A549 (cell line): ENCODE results near the gene SLC13A4. TPM values are rescaled to one million over a fixed set of nuclear protein-coding genes. Genes with fewer than 3 reads are reported as not detected.

Source experiments
- ATAC-seq, 2 experiments: fragments of 200-7000 bp in 1 of 2; fragments of >200 bp in 1 of 2; cut with Nextera tagmentation in 1 of 2; cut with Tn5 transposase in 1 of 2; 3 replicates each; pipeline versions ENCODE4 v1.8.0 to v1.9.1; 2018 to 2020; ENCODE audit warnings: mild to moderate bottlenecking in 1 of 2, moderate library complexity in 1 of 2
- CTCF ChIA-PET: fragments of 300-600 bp; sonication (Branson Sonifier 250); formaldehyde crosslinking; extraction: SDS; loops from one replicate; lab custom pipeline; 2021; ENCODE audit warnings: antibody characterized with exemption, inconsistent platforms; lab: Yijun Ruan, JAX
- POLR2A ChIA-PET: fragments of 350-600 bp; formaldehyde crosslinking; extraction: SDS; loops from one replicate; lab custom pipeline; 2021; ENCODE audit warnings: antibody characterized with exemption, inconsistent platforms; lab: Yijun Ruan, JAX
- DNase-seq, 2 experiments: peaks; one replicate each; pipeline versions ENCODE4 v3.0.0 to v3.0.0-alpha.2; 2011 to 2016; ENCODE audit warnings: low read depth in 1 of 2, low spot score in 1 of 2
- FAIRE-seq: peaks from 2 replicates; lab custom pipeline; 2011; peaks lifted over from hg19 to GRCh38; lab: Jason Lieb, UNC
- H3K27ac ChIP-seq, 2 experiments: fragments of >200 bp; sonication (Bioruptor Twin); formaldehyde crosslinking; 3 replicates each; pipeline ENCODE4 v1.5.1; 2016 to 2017
- H3K4me1 ChIP-seq: fragments of >200 bp; sonication (Bioruptor Twin); formaldehyde crosslinking; 3 replicates; pipeline ENCODE4 v1.6.1; 2016
- H3K4me2 ChIP-seq: fragments of >200 bp; sonication (Bioruptor Twin); formaldehyde crosslinking; 3 replicates; pipeline ENCODE4 v1.6.1; 2016
- H3K4me3 ChIP-seq: fragments of >200 bp; sonication (Bioruptor Twin); formaldehyde crosslinking; 3 replicates; pipeline ENCODE4 v1.5.1; 2016
- H3K9me3 ChIP-seq: fragments of >200 bp; sonication (Bioruptor Twin); formaldehyde crosslinking; 3 replicates; pipeline ENCODE4 v1.6.1; 2016
- BCL3 ChIP-seq: fragments of >200 bp; sonication (Bioruptor Twin); formaldehyde crosslinking; IDR thresholded peaks from 3 replicates; pipeline ENCODE4 v1.6.1; 2016
- BHLHE40 ChIP-seq: IDR thresholded peaks from 2 replicates; pipeline ENCODE4 v1.6.1; 2012; ENCODE audit warnings: low read depth, low read length, inconsistent platforms
- CHD2 ChIP-seq: fragments of 150-350 bp; IDR thresholded peaks from 2 replicates; pipeline ENCODE4 v1.6.1; 2014; ENCODE audit warnings: low read length; ENCODE audit not compliant: partially characterized antibody
- CHD4 ChIP-seq: fragments of 200-600 bp; sonication (generic); IDR thresholded peaks from 2 replicates; pipeline ENCODE4 v1.6.1; 2016; ENCODE audit warnings: antibody characterized with exemption, mild to moderate bottlenecking, borderline replicate concordance
- E2F6 ChIP-seq: IDR thresholded peaks from 2 replicates; pipeline ENCODE4 v1.6.1; 2012; ENCODE audit warnings: low read depth, borderline replicate concordance
- ELK1 ChIP-seq: fragments of 150-350 bp; IDR thresholded peaks from 2 replicates; pipeline ENCODE4 v1.6.1; 2014; ENCODE audit warnings: low read depth, mild to moderate bottlenecking, low read length
- HDAC2 ChIP-seq: fragments of 200-600 bp; sonication (generic); IDR thresholded peaks from 2 replicates; pipeline ENCODE4 v1.6.1; 2016
- HOXB5 ChIP-seq: fragments of 250-450 bp; sonication (Bioruptor Pico); IDR thresholded peaks from 2 replicates; pipeline ENCODE4 v1.5.0; 2020; ENCODE audit warnings: mild to moderate bottlenecking, moderate library complexity
- JUN ChIP-seq, 2 experiments: fragments of >200 bp; sonication (Bioruptor Twin); formaldehyde crosslinking; IDR thresholded peaks; 2 replicates in 1 of 2; 3 replicates in 1 of 2; pipeline ENCODE4 v1.6.1; 2016 to 2017
- JUNB ChIP-seq: fragments of >200 bp; sonication (Bioruptor Twin); formaldehyde crosslinking; IDR thresholded peaks from 2 replicates; pipeline ENCODE4 v1.6.1; 2016
- KDM1A ChIP-seq: fragments of 200-600 bp; sonication (generic); IDR thresholded peaks from 2 replicates; pipeline ENCODE4 v1.6.1; 2016; ENCODE audit warnings: low read depth, mild to moderate bottlenecking
- MAX ChIP-seq: IDR thresholded peaks from 2 replicates; pipeline ENCODE4 v1.6.1; 2012
- MYC ChIP-seq: IDR thresholded peaks from 2 replicates; pipeline ENCODE4 v1.6.1; 2012; ENCODE audit warnings: mild to moderate bottlenecking, inconsistent platforms, low read length, improper control_type of control experiment, borderline replicate concordance
- NPAS2 ChIP-seq: fragments of 250-450 bp; sonication (Bioruptor Pico); IDR thresholded peaks from 2 replicates; pipeline ENCODE4 v1.8.0; 2022; ENCODE audit warnings: mild to moderate bottlenecking, moderate library complexity, borderline replicate concordance
- POLR2A ChIP-seq: IDR thresholded peaks from 2 replicates; pipeline ENCODE4 v1.6.1; 2012; ENCODE audit warnings: mild to moderate bottlenecking, low read length
- RFX5 ChIP-seq: fragments of 450-650 bp; IDR thresholded peaks from 2 replicates; pipeline ENCODE4 v1.7.1; 2014; ENCODE audit warnings: antibody characterized with exemption, mild to moderate bottlenecking, moderate library complexity
- SMC3 ChIP-seq: fragments of >200 bp; sonication (Bioruptor Twin); formaldehyde crosslinking; IDR thresholded peaks from 3 replicates; pipeline ENCODE4 v1.6.1; 2018; ENCODE audit warnings: inconsistent platforms
- ZSCAN20 ChIP-seq: fragments of 250-450 bp; sonication (Bioruptor Pico); IDR thresholded peaks from 2 replicates; pipeline ENCODE4 v1.8.0; 2022; ENCODE audit warnings: mild to moderate bottlenecking, moderate library complexity
- WGBS: methylation state at CpG from one replicate; pipeline ENCODE4 v1.1.6; 2017; ENCODE audit errors: missing lambda C conversion rate; 5-methylcytosine and 5-hydroxymethylcytosine counted together
- polyA plus RNA-seq, 4 experiments: library from polyadenylated mRNA; depleted of rRNA in 3 of 4; stranded (reverse); fragments of >200 nt; fragmentation: RNase III in 1 of 4; extraction: RNeasy Plus Mini Kit Qiagen cat#74134 plus additional on column Dnase treatment in 1 of 4; gene quantifications; 2 replicates in 3 of 4; 3 replicates in 1 of 4; pipeline ENCODE4 v1.2.3, GENCODE V29; 2011 to 2017
- TF ChIP-seq, protein P1 (sequence below): fragments of 450-650 bp; IDR thresholded peaks from 2 replicates; pipeline ENCODE4 v1.6.1; 2014; ENCODE audit warnings: antibody characterized with exemption

Gene SLC13A4
- polyA plus RNA-seq, 2 of the 4 experiments (the other 2 are of a cell fraction) = not detected

DNA sequence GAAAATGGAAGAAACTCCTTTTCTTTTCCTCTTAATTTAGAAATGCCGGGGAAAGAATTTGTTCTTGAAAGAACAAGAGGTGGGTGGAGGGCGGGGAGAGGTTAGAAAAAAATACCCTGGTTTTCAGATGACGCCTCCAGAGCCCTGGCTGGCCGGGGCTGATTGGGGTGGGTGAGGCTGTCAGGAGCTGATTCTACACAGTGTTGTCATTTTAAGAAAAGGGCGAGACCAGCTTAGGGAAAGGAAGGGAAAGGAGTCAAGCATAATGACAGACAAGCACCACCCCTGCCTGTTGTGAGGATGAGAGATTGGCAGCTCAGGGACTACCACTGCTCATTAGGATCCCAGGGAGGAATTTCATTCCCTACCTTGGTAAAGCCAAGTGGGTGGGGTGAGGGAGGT, 30.5 kb upstream of the SLC13A4 start:
- no peak overlapping the region for H3K4me2 ChIP-seq
- WGBS = 34% methylated on average over 5 of the region's 5 CpGs

GRCh38 chr7:135757719-135758411, 29.9 kb upstream of the SLC13A4 start:
- CTCF ChIA-PET = interaction anchor here (1.2 kb wide), 1 partner anchor 43 kb away, joined by 3 read pairs; no protein-coding TSS in a partner anchor
- Histone ChIP-seq H3K4me2 (no peak overlapping the region), H3K4me3 (no peak overlapping the region), H3K4me1 (no peaks in the 10 kb centered on the region), H3K27ac (no peak overlapping the region), H3K9me3 (peaks cover 5% of the 10 kb centered on the region; the same call in 1 of the 3 replicates)
- 37% methylated on average over 8 of the region's 8 CpGs for WGBS
- DNase-seq (no peak), ATAC-seq (no peak), FAIRE-seq (no peak)
- TF ChIP-seq POLR2A = no peak
- TF ChIP-seq ZSCAN20 (CRISPR knock-in tag) = no peak
- TF ChIP-seq CHD4 = no peak
- TF ChIP-seq, protein P1, sequence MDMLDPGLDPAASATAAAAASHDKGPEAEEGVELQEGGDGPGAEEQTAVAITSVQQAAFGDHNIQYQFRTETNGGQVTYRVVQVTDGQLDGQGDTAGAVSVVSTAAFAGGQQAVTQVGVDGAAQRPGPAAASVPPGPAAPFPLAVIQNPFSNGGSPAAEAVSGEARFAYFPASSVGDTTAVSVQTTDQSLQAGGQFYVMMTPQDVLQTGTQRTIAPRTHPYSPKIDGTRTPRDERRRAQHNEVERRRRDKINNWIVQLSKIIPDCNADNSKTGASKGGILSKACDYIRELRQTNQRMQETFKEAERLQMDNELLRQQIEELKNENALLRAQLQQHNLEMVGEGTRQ = no peak
- no peak for TF ChIP-seq MAX
- no peak for TF ChIP-seq ELK1
- TF ChIP-seq HOXB5 (CRISPR knock-in tag) = no peak
- TF ChIP-seq E2F6 = no peak
- TF ChIP-seq BHLHE40 = no peak
- POLR2A ChIA-PET = no interaction called here

More for the DNA sequence above, 30.5 kb upstream of the SLC13A4 start:
- Histone ChIP-seq H3K9me3 (peaks cover 5% of the 10 kb centered on the region; the same call in 1 of the 3 replicates), H3K27ac (no peak overlapping the region), H3K4me3 (no peak overlapping the region), H3K4me1 (no peaks in the 10 kb centered on the region)
- FAIRE-seq = no peak
- POLR2A ChIA-PET = no interaction called here
- CTCF ChIA-PET = interaction anchor here (0.9 kb wide), 1 partner anchor 11 kb away, joined by 3 read pairs; no protein-coding TSS in a partner anchor
- no peak for DNase-seq
- TF ChIP-seq JUNB = no peak
- ATAC-seq = no peak

DNA sequence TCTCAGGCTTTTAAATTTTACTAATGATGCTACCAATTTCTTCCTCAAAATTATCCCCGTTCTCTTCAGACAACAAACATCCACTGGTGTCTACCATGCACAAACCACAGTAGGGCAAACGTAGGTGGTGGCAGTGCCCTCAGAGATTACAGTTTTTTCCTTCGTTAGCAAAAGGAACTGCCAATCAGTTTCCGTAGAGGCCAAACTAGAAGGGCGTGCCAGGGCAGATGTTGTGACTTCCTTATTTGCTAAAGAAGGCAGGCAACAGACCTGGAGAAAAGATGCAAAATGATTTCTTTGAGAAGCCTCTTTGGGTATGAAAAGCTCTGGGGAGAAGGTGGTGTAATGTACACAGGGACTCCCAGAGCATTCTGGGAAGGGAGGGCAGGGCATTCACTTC, 28.2 kb upstream of the SLC13A4 start:
- TF ChIP-seq HOXB5 (CRISPR knock-in tag) = no peak
- TF ChIP-seq NPAS2 (CRISPR knock-in tag) = no peak
- TF ChIP-seq BCL3 = no peak
- TF ChIP-seq MYC = no peak
- TF ChIP-seq RFX5 = no peak
- no peak for TF ChIP-seq CHD2
- TF ChIP-seq HDAC2 = no peak
- no peak for TF ChIP-seq SMC3
- TF ChIP-seq KDM1A = no peak
- no peak for TF ChIP-seq JUN (IDR thresholded peaks at IDR 0.05)
- no peak for TF ChIP-seq BHLHE40
- TF ChIP-seq E2F6 = no peak
- ChIA-PET CTCF (no interaction called here), POLR2A (no interaction called here)
- no peak for ATAC-seq
- Histone ChIP-seq H3K4me2 (no peak overlapping the region), H3K27ac (no peak overlapping the region), H3K4me3 (no peak overlapping the region), H3K9me3 (peaks cover 5% of the 10 kb centered on the region; the same call in 1 of the 3 replicates), H3K4me1 (no peaks in the 10 kb centered on the region)
- no peak for FAIRE-seq
- 30% methylated on average over 5 of the region's 5 CpGs for WGBS
- DNase-seq = no peak
